HEK293 (cell line): ENCODE data around the gene HNRNPL.

Experiments
- EGR2 ChIP-seq: fragments of 450-650 bp; formaldehyde crosslinking; IDR thresholded peaks from 2 replicates; pipeline ENCODE4 v1.5.1; 2016; ENCODE audit warnings: low read depth, missing biosample characterization, missing genetic modification characterization
- GFI1B ChIP-seq: fragments of 450-650 bp; formaldehyde crosslinking; IDR thresholded peaks from 2 replicates; pipeline ENCODE4 v1.5.1; 2016; ENCODE audit warnings: missing biosample characterization, missing genetic modification characterization
- HOXD13 ChIP-seq: sonication (generic); formaldehyde crosslinking; IDR thresholded peaks from 2 replicates; pipeline ENCODE4 v1.8.0; 2022; ENCODE audit warnings: missing genetic modification reagents, borderline replicate concordance
- KLF1 ChIP-seq: fragments of 450-650 bp; formaldehyde crosslinking; IDR thresholded peaks from 2 replicates; pipeline ENCODE4 v1.5.1; 2016; ENCODE audit warnings: missing biosample characterization, missing genetic modification characterization
- KLF16 ChIP-seq: fragments of 450-650 bp; formaldehyde crosslinking; IDR thresholded peaks from 2 replicates; pipeline ENCODE4 v1.5.1; 2017; ENCODE audit warnings: missing biosample characterization, missing genetic modification characterization
- KLF8 ChIP-seq: fragments of 450-650 bp; formaldehyde crosslinking; IDR thresholded peaks from 2 replicates; pipeline ENCODE4 v1.5.1; 2016; ENCODE audit warnings: missing biosample characterization, missing genetic modification characterization
- KLF9 ChIP-seq: fragments of 450-650 bp; formaldehyde crosslinking; IDR thresholded peaks from 2 replicates; pipeline ENCODE4 v1.5.1; 2016; ENCODE audit warnings: missing biosample characterization, missing genetic modification characterization, low read depth
- PRDM1 ChIP-seq: fragments of 450-650 bp; formaldehyde crosslinking; IDR thresholded peaks from 2 replicates; pipeline ENCODE4; 2016; ENCODE audit warnings: missing biosample characterization, missing genetic modification characterization
- RBAK ChIP-seq: fragments of 450-650 bp; formaldehyde crosslinking; IDR thresholded peaks from 2 replicates; pipeline ENCODE4 v1.5.1; 2016; ENCODE audit warnings: missing biosample characterization, missing genetic modification characterization
- REPIN1 ChIP-seq: fragments of 450-650 bp; formaldehyde crosslinking; IDR thresholded peaks from 2 replicates; pipeline ENCODE4 v1.5.1; 2017; ENCODE audit warnings: missing biosample characterization, missing genetic modification characterization, low read depth
- SP3 ChIP-seq: fragments of 450-650 bp; formaldehyde crosslinking; IDR thresholded peaks from 2 replicates; pipeline ENCODE4 v1.5.1; 2016; ENCODE audit warnings: missing biosample characterization, missing genetic modification characterization
- SP7 ChIP-seq: fragments of 450-650 bp; formaldehyde crosslinking; IDR thresholded peaks from 2 replicates; pipeline ENCODE4 v1.5.1; 2016; ENCODE audit warnings: missing biosample characterization, missing genetic modification characterization
- TCF7L2 ChIP-seq: IDR thresholded peaks from 2 replicates; pipeline ENCODE4 v1.6.1; 2011; ENCODE audit warnings: low read depth, mild to moderate bottlenecking, inconsistent platforms, low read length, moderate library complexity, borderline replicate concordance
- YY1 ChIP-seq: fragments of 450-650 bp; formaldehyde crosslinking; IDR thresholded peaks from 2 replicates; pipeline ENCODE4 v1.5.1; 2018; ENCODE audit warnings: missing biosample characterization, missing genetic modification characterization
- YY2 ChIP-seq: fragments of 450-650 bp; formaldehyde crosslinking; IDR thresholded peaks from 2 replicates; pipeline ENCODE4 v1.5.1; 2016; ENCODE audit warnings: missing biosample characterization, missing genetic modification characterization
- ZBTB11 ChIP-seq: fragments of 450-650 bp; formaldehyde crosslinking; conservative IDR thresholded peaks from 2 replicates; pipeline ENCODE4 v1.5.1; 2016; ENCODE audit warnings: low read depth, missing biosample characterization, missing genetic modification characterization
- ZBTB21 ChIP-seq: fragments of 450-650 bp; formaldehyde crosslinking; IDR thresholded peaks from 2 replicates; pipeline ENCODE4 v1.5.1; 2017; ENCODE audit warnings: missing biosample characterization, missing genetic modification characterization
- ZBTB48 ChIP-seq: fragments of 450-650 bp; formaldehyde crosslinking; IDR thresholded peaks from 2 replicates; pipeline ENCODE4 v1.5.1; 2016; ENCODE audit warnings: missing biosample characterization, missing genetic modification characterization
- ZNF112 ChIP-seq: fragments of 450-650 bp; formaldehyde crosslinking; IDR thresholded peaks from 2 replicates; pipeline ENCODE4 v1.5.0; 2017; ENCODE audit warnings: missing biosample characterization, missing genetic modification characterization
- ZNF138 ChIP-seq: fragments of 450-650 bp; formaldehyde crosslinking; IDR thresholded peaks from 2 replicates; pipeline ENCODE4 v1.5.1; 2016; ENCODE audit warnings: missing biosample characterization, missing genetic modification characterization, borderline replicate concordance
- ZNF146 ChIP-seq: fragments of 450-650 bp; formaldehyde crosslinking; IDR thresholded peaks from 2 replicates; pipeline ENCODE4 v1.5.1; 2016; ENCODE audit warnings: missing biosample characterization, missing genetic modification characterization
- ZNF223 ChIP-seq: fragments of 450-650 bp; formaldehyde crosslinking; IDR thresholded peaks from 2 replicates; pipeline ENCODE4 v1.5.1; 2016; ENCODE audit warnings: missing biosample characterization, missing genetic modification characterization
- ZNF335 ChIP-seq: fragments of 450-650 bp; formaldehyde crosslinking; conservative IDR thresholded peaks from 2 replicates; pipeline ENCODE4 v1.5.1; 2016; ENCODE audit warnings: missing biosample characterization, missing genetic modification characterization
- ZNF341 ChIP-seq: fragments of 450-650 bp; formaldehyde crosslinking; IDR thresholded peaks from 2 replicates; pipeline ENCODE4; 2016; ENCODE audit warnings: low read depth, missing biosample characterization, missing genetic modification characterization
- ZNF398 ChIP-seq: fragments of 450-650 bp; formaldehyde crosslinking; IDR thresholded peaks from 2 replicates; pipeline ENCODE4 v1.5.1; 2017; ENCODE audit warnings: missing biosample characterization, missing genetic modification characterization
- ZNF473 ChIP-seq: fragments of 450-650 bp; formaldehyde crosslinking; IDR thresholded peaks from 2 replicates; pipeline ENCODE4 v1.5.1; 2017; ENCODE audit warnings: missing biosample characterization, missing genetic modification characterization
- ZNF488 ChIP-seq: fragments of 450-650 bp; formaldehyde crosslinking; IDR thresholded peaks from 2 replicates; pipeline ENCODE4 v1.5.1; 2016; ENCODE audit warnings: missing biosample characterization, missing genetic modification characterization
- ZNF529 ChIP-seq: fragments of 450-650 bp; formaldehyde crosslinking; IDR thresholded peaks from 2 replicates; pipeline ENCODE4 v1.5.1; 2017; ENCODE audit warnings: missing genetic modification characterization, missing biosample characterization; ENCODE audit not compliant: insufficient replicate concordance
- ZNF555 ChIP-seq: fragments of 450-650 bp; formaldehyde crosslinking; conservative IDR thresholded peaks from 2 replicates; pipeline ENCODE4 v1.5.1; 2017; ENCODE audit warnings: missing biosample characterization, mild to moderate bottlenecking, missing genetic modification characterization, inconsistent platforms
- ZNF558 ChIP-seq: fragments of 450-650 bp; formaldehyde crosslinking; IDR thresholded peaks from 2 replicates; pipeline ENCODE4 v1.5.1; 2016; ENCODE audit warnings: missing biosample characterization, missing genetic modification characterization
- ZNF561 ChIP-seq: fragments of 450-650 bp; IDR thresholded peaks from 2 replicates; pipeline ENCODE4 v1.5.1; 2018; ENCODE audit warnings: missing biosample characterization, missing genetic modification characterization, borderline replicate concordance
- ZNF596 ChIP-seq: fragments of 450-650 bp; IDR thresholded peaks from 2 replicates; pipeline ENCODE4 v1.5.0; 2018; ENCODE audit warnings: missing biosample characterization, mild to moderate bottlenecking, missing genetic modification characterization, moderate library complexity
- ZNF621 ChIP-seq: fragments of 450-650 bp; formaldehyde crosslinking; IDR thresholded peaks from 2 replicates; pipeline ENCODE4 v1.5.1; 2017; ENCODE audit warnings: missing biosample characterization, missing genetic modification characterization
- ZNF777 ChIP-seq: fragments of 450-650 bp; formaldehyde crosslinking; IDR thresholded peaks from 2 replicates; pipeline ENCODE4 v1.5.1; 2017; ENCODE audit warnings: missing biosample characterization, missing genetic modification characterization, borderline replicate concordance
- ZNF830 ChIP-seq: fragments of 450-650 bp; IDR thresholded peaks from 2 replicates; pipeline ENCODE4 v1.5.0; 2018; ENCODE audit warnings: missing biosample characterization, missing genetic modification characterization, low read depth, mild to moderate bottlenecking, moderate library complexity
- ZNF837 ChIP-seq: fragments of 450-650 bp; formaldehyde crosslinking; IDR thresholded peaks from 2 replicates; pipeline ENCODE4 v1.5.1; 2016; ENCODE audit warnings: missing biosample characterization, missing genetic modification characterization
- ZXDB ChIP-seq: fragments of 450-650 bp; formaldehyde crosslinking; IDR thresholded peaks from 2 replicates; pipeline ENCODE4 v1.5.1; 2016; ENCODE audit warnings: missing biosample characterization, missing genetic modification characterization

Gene HNRNPL

DNA sequence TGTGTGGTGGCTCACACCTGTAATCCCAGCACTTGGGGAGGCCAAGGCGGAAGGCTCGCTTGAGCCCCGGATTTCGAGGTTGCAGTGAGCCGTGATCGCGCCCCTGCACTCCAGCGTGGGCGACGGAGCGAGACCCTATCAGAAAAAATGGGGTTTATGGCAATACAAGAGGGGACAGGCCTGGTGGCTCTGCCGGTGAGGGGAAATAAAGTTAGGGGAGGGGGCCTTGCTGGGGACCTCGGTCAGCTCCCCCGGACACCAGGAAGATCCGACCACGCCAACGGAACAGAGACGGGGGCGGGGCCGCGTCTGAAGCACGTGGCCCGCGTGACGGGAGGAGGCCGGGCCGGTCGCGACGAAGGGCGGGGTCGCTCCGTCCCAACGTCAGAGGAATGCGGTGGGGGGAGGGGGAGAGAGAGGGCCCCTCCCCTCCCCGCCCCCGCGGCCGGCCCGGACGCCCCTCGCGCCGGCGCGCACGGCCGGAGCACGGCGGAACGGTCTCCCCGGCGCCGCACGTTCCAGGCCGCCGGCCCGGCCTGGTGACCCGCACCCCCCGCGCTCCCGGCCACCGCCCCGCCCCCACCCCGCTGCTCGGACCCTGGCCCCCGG lies 1.9 kb upstream of the HNRNPL start (continued):
- TF ChIP-seq SP7: peak; percentile 82
- no peak for TF ChIP-seq ZNF488 (tag by site-specific recombination)
- TF ChIP-seq KLF9 (tag by site-specific recombination): peak; percentile 100
- TF ChIP-seq REPIN1 (tag by site-specific recombination): peak; percentile 35; the same call in 1 of the 2 replicates
- TF ChIP-seq ZNF561: no peak
- TF ChIP-seq GFI1B (tag by site-specific recombination): 0 out of 2 replicates have a peak, but pooled peaks have one; percentile 7
- TF ChIP-seq ZNF621 (tag by site-specific recombination): no peak
- peak; percentile 94 for TF ChIP-seq KLF8
- TF ChIP-seq ZBTB48 (tag by site-specific recombination): peak; percentile 87
- peak; percentile 99 for TF ChIP-seq ZXDB (tag by site-specific recombination)
- no peak for TF ChIP-seq ZNF473
- TF ChIP-seq KLF16: peak; percentile 99
- peak; percentile 83 for TF ChIP-seq ZNF777 (tag by site-specific recombination)
- no peak for TF ChIP-seq TCF7L2
- TF ChIP-seq ZNF830 (tag by site-specific recombination): no peak
- 0 out of 2 replicates have a peak, but pooled peaks have one; percentile 0 for TF ChIP-seq YY1
- peak; percentile 97 for TF ChIP-seq ZNF335
- TF ChIP-seq KLF1 (tag by site-specific recombination): peak; percentile 98
- TF ChIP-seq ZNF112 (tag by site-specific recombination): no peak
- peak; percentile 10; the same call in 1 of the 2 replicates for TF ChIP-seq RBAK (tag by site-specific recombination)
- TF ChIP-seq ZNF596 (tag by site-specific recombination): no peak
- TF ChIP-seq PRDM1: no peak
- TF ChIP-seq ZNF146: 0 out of 2 replicates have a peak, but pooled peaks have one; percentile 2
- no peak for TF ChIP-seq ZNF138
- no peak for TF ChIP-seq HOXD13
- no peak for TF ChIP-seq ZNF558 (tag by site-specific recombination)
- peak; percentile 90 for TF ChIP-seq ZNF398
- TF ChIP-seq ZBTB11 (tag by site-specific recombination): peak; percentile 68
- TF ChIP-seq SP3 (tag by site-specific recombination): peak; percentile 95
- no peak for TF ChIP-seq ZNF223 (tag by site-specific recombination)
- peak; percentile 83 for TF ChIP-seq ZBTB21
- no peak for TF ChIP-seq ZNF555 (tag by site-specific recombination)
- no peak for TF ChIP-seq ZNF529 (tag by site-specific recombination)
- no peak for TF ChIP-seq ZNF837 (tag by site-specific recombination)
- TF ChIP-seq YY2: no peak; the same call in 1 of the 2 replicates
- peak; percentile 68 for TF ChIP-seq ZNF341 (tag by site-specific recombination)
- TF ChIP-seq EGR2 (tag by site-specific recombination): peak; percentile 95
